Measurements from ENCODE around the gene CRTC3. TPM values are rescaled to one million over a fixed set of nuclear protein-coding genes. Genes with fewer than 3 reads are reported as not detected.

Gene CRTC3
- total RNA-seq, 1 experiment from 2014 or later, result 3.9 TPM

DNA sequence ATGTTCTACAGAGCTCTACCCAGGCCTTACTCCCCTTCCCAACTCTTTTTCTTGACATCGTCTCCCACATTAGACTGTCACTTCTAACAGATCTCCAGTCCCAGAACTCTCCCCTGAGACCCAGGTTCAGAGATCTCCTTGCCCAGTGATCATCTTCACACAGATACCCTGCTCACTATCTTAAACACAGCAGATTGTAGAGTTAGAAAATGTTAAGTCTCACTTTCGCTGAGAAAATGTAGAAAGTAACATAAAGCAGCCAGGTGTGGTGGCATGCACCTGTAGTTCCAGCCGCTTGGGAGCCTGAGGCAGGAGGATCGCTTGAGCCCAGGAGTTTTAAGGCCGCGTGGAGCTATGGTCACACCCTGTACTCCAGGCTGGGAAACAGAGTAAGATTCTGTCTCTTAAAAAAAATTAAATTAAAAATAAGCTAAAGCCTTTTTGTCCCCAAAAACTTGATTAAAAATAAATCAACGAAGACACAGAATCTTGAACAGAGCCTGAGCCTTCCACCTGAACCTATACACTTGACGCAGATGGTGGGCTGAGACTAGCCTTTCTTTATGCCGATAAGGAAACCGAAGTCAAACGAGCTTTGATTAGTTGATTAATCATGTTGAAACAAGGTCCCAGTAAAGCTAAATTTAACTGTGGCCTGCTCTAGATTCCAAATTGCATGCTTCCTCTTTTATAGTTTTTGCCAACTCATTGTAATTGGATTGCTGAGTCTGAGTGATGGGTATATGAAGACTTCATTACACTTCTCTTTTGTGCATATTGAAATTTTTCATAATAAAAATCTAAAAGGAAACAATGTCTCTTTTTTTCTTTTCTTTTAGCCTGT lies 156.1 kb downstream of the CRTC3 start:
- H3K9me3 Mint-ChIP-seq, result peaks cover 3 to 5% of the 10 kb centered on the region in 2 experiments
- no peak overlapping the region for H3K27ac Mint-ChIP-seq
- Histone ChIP-seq H4K20me1 (ENCODE audit: control insufficient read depth, insufficient read depth, insufficient read length) (no peaks in the 10 kb centered on the region), H3K9me3 (ENCODE audit: control insufficient read depth, low read depth, low read length) (no peaks in the 10 kb centered on the region), H3K4ac (ENCODE audit: low read depth, low read length) (no peak overlapping the region), H3K23ac (ENCODE audit: insufficient read length, low read depth, low read length) (no peak overlapping the region), H2BK20ac (ENCODE audit: low read depth, low read length, poor library complexity, severe bottlenecking) (no peak overlapping the region), H2AK5ac (ENCODE audit: insufficient read length, low read length) (no peak overlapping the region), H3T11ph (ENCODE audit: low read length) (no peak overlapping the region), H2BK15ac (ENCODE audit: low read depth, low read length) (no peak overlapping the region), H3K27me3 (ENCODE audit: insufficient read depth, low read length) (no peaks in the 10 kb centered on the region), H3K56ac (ENCODE audit: insufficient read length, low read depth, low read length) (no peak overlapping the region), H4K91ac (ENCODE audit: insufficient read length, low read depth, low read length) (no peak overlapping the region), H3K4me1 (ENCODE audit: insufficient read depth, low read length) (no peaks in the 10 kb centered on the region), H3K4me2 (ENCODE audit: insufficient read depth, insufficient read length, low read length) (no peak overlapping the region), H2BK120ac (ENCODE audit: low read depth, low read length, poor library complexity, severe bottlenecking) (no peak overlapping the region), H3K27ac (ENCODE audit: insufficient read length, low read depth, low read length) (no peak overlapping the region), H3K23me2 (ENCODE audit: insufficient read length, low read depth, low read length, poor library complexity, severe bottlenecking) (no peaks in the 10 kb centered on the region), H4K8ac (replicated peaks; ENCODE audit: insufficient read length, low read depth, low read length) (no peak overlapping the region), H3K79me2 (ENCODE audit: insufficient read depth, low read length) (no peaks in the 10 kb centered on the region), H3K18ac (ENCODE audit: insufficient read length, low read depth, low read length) (no peak overlapping the region), H4K5ac (ENCODE audit: insufficient read length, low read depth, low read length) (no peak overlapping the region), H3K79me1 (ENCODE audit: insufficient read depth, low read depth, low read length, poor library complexity, severe bottlenecking) (no peaks in the 10 kb centered on the region), H2AFZ (ENCODE audit: low read length) (no peak overlapping the region), H2BK5ac (ENCODE audit: insufficient read length, low read length) (no peak overlapping the region), H3K9ac (ENCODE audit: extremely low read depth, insufficient read length, low read length) (no peak overlapping the region), H2BK12ac (ENCODE audit: insufficient read length, low read depth, low read length) (no peak overlapping the region), H3K14ac (ENCODE audit: insufficient read depth, low read length) (no peak overlapping the region)
- TF ChIP-seq, protein P1, sequence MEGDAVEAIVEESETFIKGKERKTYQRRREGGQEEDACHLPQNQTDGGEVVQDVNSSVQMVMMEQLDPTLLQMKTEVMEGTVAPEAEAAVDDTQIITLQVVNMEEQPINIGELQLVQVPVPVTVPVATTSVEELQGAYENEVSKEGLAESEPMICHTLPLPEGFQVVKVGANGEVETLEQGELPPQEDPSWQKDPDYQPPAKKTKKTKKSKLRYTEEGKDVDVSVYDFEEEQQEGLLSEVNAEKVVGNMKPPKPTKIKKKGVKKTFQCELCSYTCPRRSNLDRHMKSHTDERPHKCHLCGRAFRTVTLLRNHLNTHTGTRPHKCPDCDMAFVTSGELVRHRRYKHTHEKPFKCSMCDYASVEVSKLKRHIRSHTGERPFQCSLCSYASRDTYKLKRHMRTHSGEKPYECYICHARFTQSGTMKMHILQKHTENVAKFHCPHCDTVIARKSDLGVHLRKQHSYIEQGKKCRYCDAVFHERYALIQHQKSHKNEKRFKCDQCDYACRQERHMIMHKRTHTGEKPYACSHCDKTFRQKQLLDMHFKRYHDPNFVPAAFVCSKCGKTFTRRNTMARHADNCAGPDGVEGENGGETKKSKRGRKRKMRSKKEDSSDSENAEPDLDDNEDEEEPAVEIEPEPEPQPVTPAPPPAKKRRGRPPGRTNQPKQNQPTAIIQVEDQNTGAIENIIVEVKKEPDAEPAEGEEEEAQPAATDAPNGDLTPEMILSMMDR (conservative IDR thresholded peaks at IDR 0.05), result no peak
- H3K36me3 Mint-ChIP-seq (ENCODE audit: insufficient read depth in 1 of 3, low read depth in 3 of 3), result peaks cover 2 to 4% (median 2%) of the 10 kb centered on the region in 3 experiments; a peak in 2 of 7 replicates
- peaks cover 6 to 7% of the 10 kb centered on the region in 2 experiments; a peak in 3 of 4 replicates for H3K4me1 Mint-ChIP-seq
- H3K27me3 Mint-ChIP-seq (ENCODE audit: low read depth), result no peaks in the 10 kb centered on the region
- no CpG with 5 or more reads among the region's 11 CpGs for WGBS (ENCODE audit: extremely low coverage, insufficient read length, low lambda C conversion rate)
- DNase-seq, result no peak
- no peak overlapping the region for H3K4me3 Mint-ChIP-seq
